ENCODE data around the gene POLR2E. TPM values are rescaled to one million over a fixed set of nuclear protein-coding genes. Genes with fewer than 3 reads are reported as not detected.

POLR2E gene
- total RNA-seq (103 and 106 TPM in 2 replicates), polyA plus RNA-seq (84.5 and 121 TPM in 2 replicates), polyA minus RNA-seq (82.5 and 102 TPM in 2 replicates)
- 44.7 TPM for total RNA-seq (2013)

- no peaks in the 10 kb centered on the region for H3K9me3 Mint-ChIP-seq (ENCODE audit: insufficient read depth)
These were observed at the start of gene POLR2E for GRCh38 chr19:1094978-1095701. TSS of gene POLR2E (minus strand) at chr19:1095375. CDS start at chr19:1095315, 60 bp downstream.

More at GRCh38 chr19:1094978-1095701, at the start of gene POLR2E:
- peaks cover 0 to 21% of the 10 kb centered on the region in 2 experiments for H3K36me3 ChIP-seq (replicated peaks in 1 of 2; ENCODE audit: control extremely low read depth in 1 of 2, control insufficient read depth in 1 of 2, extremely low read depth in 1 of 2, insufficient read depth in 2 of 2, low read length in 1 of 2)
- H3K4me2 ChIP-seq (replicated peaks; ENCODE audit: low read depth, low read length, poor library complexity, severe bottlenecking): peak within 1 kb of the TSS; percentile 89
- peaks cover 19 to 23% of the 10 kb centered on the region in 2 donors for H3K4me1 ChIP-seq (ENCODE audit: control insufficient read depth in 2 of 2, insufficient read depth in 2 of 2, low read length in 2 of 2)
- peaks cover 44% of the 10 kb centered on the region for H4K20me1 ChIP-seq (ENCODE audit: control insufficient read depth, insufficient read depth, low read length, poor library complexity, severe bottlenecking)
- ChIA-PET CTCF (interaction anchor here (0.7 to 2.8 kb wide), 4 partner anchors 28 to 149 kb away, joined by 3 to 7 read pairs (median 5); partner anchors contain the start of gene ARHGAP45), POLR2A (interaction anchor here (0.5 to 2.5 kb wide), 4 partner anchors 8 to 111 kb away, joined by 4 to 14 read pairs (median 6); partner anchors contain the start of genes ARHGAP45, GPX4 and WDR18)
- H3K27ac ChIP-seq (ENCODE audit: low read length in 2 of 2): peak within 1 kb of the TSS; percentile 27 to 70
- Mint-ChIP-seq H3K4me1 (peaks cover 35% of the 10 kb centered on the region), H3K4me3 (peak within 1 kb of the TSS; percentile 97), H3K27ac (peak within 1 kb of the TSS; percentile 95), H3K27me3 (no peaks in the 10 kb centered on the region)
- no peaks in the 10 kb centered on the region for H3K9me3 ChIP-seq (ENCODE audit: control extremely low read depth in 1 of 3, control insufficient read depth in 2 of 3, insufficient read depth in 1 of 3, low read length in 2 of 3)
- intact Hi-C loops (cut with micrococcal nuclease): loop anchor here (1.0 to 2.0 kb wide), 4 partner anchors 8 to 74 kb away; partner anchors contain the start of genes GPX4, RNU6-2 and TMEM259
- H3K9ac ChIP-seq (ENCODE audit: low read length): peak within 1 kb of the TSS; percentile 89
- ATAC-seq (ENCODE audit: low read depth) (peak; percentile 99), DNase-seq (peak; percentile 99)
- H3K79me2 ChIP-seq (ENCODE audit: control insufficient read depth, insufficient read depth, low read length): peaks cover 57% of the 10 kb centered on the region
- TF ChIP-seq EZH2 (IDR thresholded peaks at IDR 0.05; ENCODE audit: borderline replicate concordance, insufficient read depth, low read depth, low read length, poor library complexity, severe bottlenecking): no peak
- TF ChIP-seq, protein P1, sequence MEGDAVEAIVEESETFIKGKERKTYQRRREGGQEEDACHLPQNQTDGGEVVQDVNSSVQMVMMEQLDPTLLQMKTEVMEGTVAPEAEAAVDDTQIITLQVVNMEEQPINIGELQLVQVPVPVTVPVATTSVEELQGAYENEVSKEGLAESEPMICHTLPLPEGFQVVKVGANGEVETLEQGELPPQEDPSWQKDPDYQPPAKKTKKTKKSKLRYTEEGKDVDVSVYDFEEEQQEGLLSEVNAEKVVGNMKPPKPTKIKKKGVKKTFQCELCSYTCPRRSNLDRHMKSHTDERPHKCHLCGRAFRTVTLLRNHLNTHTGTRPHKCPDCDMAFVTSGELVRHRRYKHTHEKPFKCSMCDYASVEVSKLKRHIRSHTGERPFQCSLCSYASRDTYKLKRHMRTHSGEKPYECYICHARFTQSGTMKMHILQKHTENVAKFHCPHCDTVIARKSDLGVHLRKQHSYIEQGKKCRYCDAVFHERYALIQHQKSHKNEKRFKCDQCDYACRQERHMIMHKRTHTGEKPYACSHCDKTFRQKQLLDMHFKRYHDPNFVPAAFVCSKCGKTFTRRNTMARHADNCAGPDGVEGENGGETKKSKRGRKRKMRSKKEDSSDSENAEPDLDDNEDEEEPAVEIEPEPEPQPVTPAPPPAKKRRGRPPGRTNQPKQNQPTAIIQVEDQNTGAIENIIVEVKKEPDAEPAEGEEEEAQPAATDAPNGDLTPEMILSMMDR (IDR thresholded peaks at IDR 0.05): no peak
- peak within 1 kb of the TSS; percentile 56 to 86 (median 74) for H3K4me3 ChIP-seq (ENCODE audit: control extremely low read depth in 1 of 5, extremely low read depth in 1 of 5, insufficient read depth in 1 of 5, low read depth in 2 of 5, low read length in 4 of 5)
- no peaks in the 10 kb centered on the region for H3K27me3 ChIP-seq (replicated peaks in 1 of 4; ENCODE audit: control extremely low read depth in 1 of 4, control insufficient read depth in 3 of 4, insufficient read depth in 4 of 4, low read length in 3 of 4)
- under 1% methylated on average over 80 of the region's 81 CpGs for WGBS (ENCODE audit: insufficient coverage)
- H2AFZ ChIP-seq (ENCODE audit: insufficient read depth, low read depth, low read length, poor library complexity, severe bottlenecking): peak within 1 kb of the TSS; percentile 74

Measured in B cell (primary cell).